ENCODE results near the gene SLBP. TPM values are rescaled to one million over a fixed set of nuclear protein-coding genes. Genes with fewer than 3 reads are reported as not detected.
A peak's percentile ranks its signal among the peaks of the same experiment; 100 is the strongest.

Gene SLBP
- total RNA-seq, 6 experiments from 2014 or later = 44.7 to 61.9 (median 58.4) TPM

- Mint-ChIP-seq H3K4me1 (ENCODE audit: low read depth) (peaks cover 58% of the 10 kb centered on the region), H3K36me3 (ENCODE audit: low read depth) (peaks cover 29% of the 10 kb centered on the region), H3K27me3 (ENCODE audit: insufficient read depth) (no peaks in the 10 kb centered on the region; the same call in 1 of the 2 replicates), H3K27ac (peak overlapping the region; percentile 87), H3K4me3 (peak overlapping the region; percentile 41; the same call in 1 of the 2 replicates), H3K9me3 (no peaks in the 10 kb centered on the region)
- TF ChIP-seq CTCF (IDR thresholded peaks at IDR 0.05) = peak; percentile 99
- peak; percentile 72 for DNase-seq
Observed at GRCh38 chr4:1726146-1726934, 14.2 kb upstream of the SLBP start.

DNA sequence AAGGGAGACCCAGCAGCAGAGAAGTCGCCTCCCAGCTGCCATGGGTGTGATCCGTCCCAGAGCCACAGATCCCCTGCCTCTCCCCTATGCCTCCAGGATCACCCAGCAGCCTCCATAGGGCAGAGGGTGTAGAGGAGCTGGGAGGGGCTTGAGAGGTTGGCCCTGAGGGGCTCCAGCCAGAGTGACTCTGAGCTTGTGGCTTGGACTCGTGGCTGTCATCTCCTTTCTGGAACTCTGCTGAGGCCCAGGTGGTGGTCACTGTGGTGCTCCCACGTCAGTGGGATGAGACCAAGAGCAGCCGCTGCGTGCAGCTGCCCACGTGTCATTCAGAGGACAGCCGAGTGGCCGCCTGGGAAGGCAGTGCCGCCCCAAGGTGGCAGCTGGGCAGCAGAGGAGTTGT lies 13.4 kb upstream of the SLBP start:
- H3K27ac Mint-ChIP-seq = no peak overlapping the region
- no peak for TF ChIP-seq CTCF (IDR thresholded peaks at IDR 0.05)
- no peak overlapping the region for H3K4me3 Mint-ChIP-seq
- H3K9me3 Mint-ChIP-seq = no peaks in the 10 kb centered on the region
- H3K36me3 Mint-ChIP-seq (ENCODE audit: low read depth) = peaks cover 26% of the 10 kb centered on the region
- peaks cover 54% of the 10 kb centered on the region for H3K4me1 Mint-ChIP-seq (ENCODE audit: low read depth)
- H3K27me3 Mint-ChIP-seq (ENCODE audit: insufficient read depth) = no peaks in the 10 kb centered on the region; the same call in 1 of the 2 replicates
- DNase-seq = no peak

GRCh38 chr4:1723131-1723801 lies 11.1 kb upstream of the SLBP start:
- no peaks in the 10 kb centered on the region for H3K9me3 Mint-ChIP-seq
- H3K36me3 Mint-ChIP-seq (ENCODE audit: low read depth) = peaks cover 17% of the 10 kb centered on the region
- H3K4me1 Mint-ChIP-seq (ENCODE audit: low read depth) = peaks cover 59% of the 10 kb centered on the region
- H3K27me3 Mint-ChIP-seq (ENCODE audit: insufficient read depth) = peaks cover 2% of the 10 kb centered on the region; the same call in 1 of the 2 replicates
- no peak for DNase-seq
- H3K4me3 Mint-ChIP-seq = peak overlapping the region; percentile 95
- peak overlapping the region; percentile 86 for H3K27ac Mint-ChIP-seq
- no peak for TF ChIP-seq CTCF (IDR thresholded peaks at IDR 0.05)

DNA sequence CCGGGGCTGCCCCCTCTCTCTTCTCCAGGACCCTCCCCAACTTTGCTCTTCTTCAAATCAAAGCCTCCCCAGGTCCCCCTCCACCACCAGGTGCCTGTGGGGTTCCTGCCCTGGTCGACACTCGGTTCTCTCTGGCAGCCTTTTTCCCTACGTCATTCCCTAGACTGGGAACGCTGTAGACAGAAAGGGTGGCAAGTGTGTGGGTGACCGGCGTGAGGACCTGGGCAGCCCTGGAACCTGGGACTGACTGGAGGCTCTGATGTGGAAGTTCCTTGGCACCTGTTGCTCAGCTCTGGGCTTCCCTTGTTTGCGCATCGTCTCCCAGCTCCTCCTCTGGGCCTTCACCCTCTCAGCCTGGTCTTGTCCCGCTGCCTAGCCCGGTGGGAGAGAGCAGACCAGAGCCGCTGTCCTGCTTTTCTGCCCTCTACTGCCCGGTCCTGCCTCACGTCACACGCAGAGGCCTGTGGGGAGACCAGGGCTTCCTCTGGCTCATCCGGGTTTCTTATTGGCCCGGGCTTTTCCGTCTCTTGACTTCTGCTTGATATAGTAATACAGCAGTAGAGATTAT lies 10.5 kb upstream of the SLBP start:
- H3K27ac Mint-ChIP-seq = peak overlapping the region; percentile 86
- peak; percentile 17; the same call in 1 of the 2 replicates for TF ChIP-seq CTCF (IDR thresholded peaks at IDR 0.05)
- peaks cover 2% of the 10 kb centered on the region; the same call in 1 of the 2 replicates for H3K27me3 Mint-ChIP-seq (ENCODE audit: insufficient read depth)
- H3K9me3 Mint-ChIP-seq = no peaks in the 10 kb centered on the region
- peaks cover 14% of the 10 kb centered on the region for H3K36me3 Mint-ChIP-seq (ENCODE audit: low read depth)
- no peak for DNase-seq
- peaks cover 54% of the 10 kb centered on the region for H3K4me1 Mint-ChIP-seq (ENCODE audit: low read depth)
- peak overlapping the region; percentile 95 for H3K4me3 Mint-ChIP-seq

GRCh38 chr4:1721666-1722550 lies 9.8 kb upstream of the SLBP start:
- Mint-ChIP-seq H3K4me1 (ENCODE audit: low read depth) (peaks cover 47% of the 10 kb centered on the region), H3K4me3 (peak overlapping the region; percentile 95), H3K27ac (peak overlapping the region; percentile 86), H3K27me3 (ENCODE audit: insufficient read depth) (peaks cover 2% of the 10 kb centered on the region; the same call in 1 of the 2 replicates), H3K36me3 (ENCODE audit: low read depth) (peaks cover 13% of the 10 kb centered on the region), H3K9me3 (no peaks in the 10 kb centered on the region)
- no peak for DNase-seq
- TF ChIP-seq CTCF (IDR thresholded peaks at IDR 0.05) = no peak

Data from HFFc6 (cell line).